Vagina (tissue), 2 donors: ENCODE results near the gene KCNH4. TPM values are rescaled to one million over a fixed set of nuclear protein-coding genes. Genes with fewer than 3 reads are reported as not detected.

ENCODE experiments used
- DNase-seq, 2 donors: peaks; one replicate each; pipeline ENCODE4 v3.0.0-alpha.2; 2017; ENCODE audit errors: extremely low spot score in 2 of 2
- H3K27ac ChIP-seq: fragments of 200-600 bp; sonication (generic); one replicate; pipeline ENCODE4 v1.5.1; 2019
- H3K27me3 ChIP-seq: fragments of 200-600 bp; sonication (generic); one replicate; pipeline ENCODE4 v1.5.1; 2019
- H3K36me3 ChIP-seq, 2 donors: fragments of 200-600 bp; sonication (generic); one replicate each; pipeline ENCODE4 v1.5.1; 2017 to 2019
- H3K4me1 ChIP-seq: fragments of 200-600 bp; sonication (generic); one replicate; pipeline ENCODE4 v1.5.1; 2019
- H3K4me3 ChIP-seq, 2 donors: fragments of 200-600 bp; sonication (generic); 1 replicate in 1 of 2; 2 replicates in 1 of 2; pipeline ENCODE4 v1.5.1; 2016 to 2019
- H3K9me3 ChIP-seq: fragments of 200-600 bp; sonication (generic); one replicate; pipeline ENCODE4 v1.5.1; 2019
- POLR2A ChIP-seq, 2 donors: fragments of 450-650 bp; IDR thresholded peaks; one replicate each; pipeline ENCODE4 v1.6.1; 2017; ENCODE audit warnings: antibody characterized with exemption in 2 of 2, mild to moderate bottlenecking in 2 of 2, moderate library complexity in 2 of 2
- POLR2AphosphoS5 ChIP-seq, 2 donors: sonication (generic); formaldehyde crosslinking; IDR thresholded peaks; one replicate each; pipeline ENCODE4 v1.9.0; 2017; ENCODE audit warnings: antibody characterized with exemption in 2 of 2, mild to moderate bottlenecking in 2 of 2, low read depth in 1 of 2; ENCODE audit not compliant: insufficient read depth in 1 of 2
- intact Hi-C: fragments of 100-400 bp; cut with DNase I; formaldehyde crosslinking; loops from one replicate; pipeline ENCODE4 v1.15.1; 2023
- total RNA-seq: library from RNA; depleted of rRNA; stranded (reverse); fragments of >200 nt; gene quantifications from one replicate; pipeline ENCODE4 v1.2.3, GENCODE V29; 2016
- TF ChIP-seq, protein P1 (sequence below), 3 experiments: fragments of 450-650 bp in 2 of 3; fragments of 200-600 bp in 1 of 3; sonication (generic) in 1 of 3; IDR thresholded peaks; one replicate each; pipeline ENCODE4 v1.5.1; 2017 to 2019; ENCODE audit warnings: antibody characterized with exemption in 3 of 3, mild to moderate bottlenecking in 2 of 3, moderate library complexity in 2 of 3

Gene KCNH4
- total RNA-seq, 1 donor from 2014 or later: not detected

DNA sequence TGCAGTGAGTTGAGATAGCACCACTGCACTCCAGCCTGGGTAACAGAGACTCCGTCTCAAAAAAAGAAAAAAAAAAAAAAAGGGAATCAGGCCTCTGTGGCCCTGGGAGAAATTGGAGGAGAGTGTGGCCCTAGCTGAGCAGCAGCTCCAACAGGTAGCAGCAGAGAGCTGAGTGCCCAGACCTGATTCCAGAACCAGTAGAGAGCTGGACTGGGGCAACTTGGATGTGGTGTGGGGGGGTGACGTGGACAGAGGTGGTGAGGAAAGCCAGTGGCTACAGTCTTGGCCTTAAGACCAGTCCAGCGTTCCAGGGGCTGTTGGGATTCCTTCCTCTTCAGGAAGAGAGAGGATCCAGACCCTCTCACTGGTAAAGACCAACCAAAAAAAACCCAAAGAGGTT is 56.7 kb downstream of the KCNH4 start:
- intact Hi-C loops: no loop called here
- TF ChIP-seq, protein P1, sequence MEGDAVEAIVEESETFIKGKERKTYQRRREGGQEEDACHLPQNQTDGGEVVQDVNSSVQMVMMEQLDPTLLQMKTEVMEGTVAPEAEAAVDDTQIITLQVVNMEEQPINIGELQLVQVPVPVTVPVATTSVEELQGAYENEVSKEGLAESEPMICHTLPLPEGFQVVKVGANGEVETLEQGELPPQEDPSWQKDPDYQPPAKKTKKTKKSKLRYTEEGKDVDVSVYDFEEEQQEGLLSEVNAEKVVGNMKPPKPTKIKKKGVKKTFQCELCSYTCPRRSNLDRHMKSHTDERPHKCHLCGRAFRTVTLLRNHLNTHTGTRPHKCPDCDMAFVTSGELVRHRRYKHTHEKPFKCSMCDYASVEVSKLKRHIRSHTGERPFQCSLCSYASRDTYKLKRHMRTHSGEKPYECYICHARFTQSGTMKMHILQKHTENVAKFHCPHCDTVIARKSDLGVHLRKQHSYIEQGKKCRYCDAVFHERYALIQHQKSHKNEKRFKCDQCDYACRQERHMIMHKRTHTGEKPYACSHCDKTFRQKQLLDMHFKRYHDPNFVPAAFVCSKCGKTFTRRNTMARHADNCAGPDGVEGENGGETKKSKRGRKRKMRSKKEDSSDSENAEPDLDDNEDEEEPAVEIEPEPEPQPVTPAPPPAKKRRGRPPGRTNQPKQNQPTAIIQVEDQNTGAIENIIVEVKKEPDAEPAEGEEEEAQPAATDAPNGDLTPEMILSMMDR (IDR thresholded peaks at IDR 0.05): no peak
- TF ChIP-seq POLR2AphosphoS5 (IDR thresholded peaks at IDR 0.05; ENCODE audit: insufficient read depth in 1 of 2, low read depth in 1 of 2): no peak
- no peak for TF ChIP-seq POLR2A (IDR thresholded peaks at IDR 0.05)
- DNase-seq: no peak
- Histone ChIP-seq H3K4me3 (no peak overlapping the region), H3K9me3 (no peaks in the 10 kb centered on the region), H3K27ac (no peak overlapping the region), H3K27me3 (no peaks in the 10 kb centered on the region), H3K4me1 (peaks cover 28% of the 10 kb centered on the region), H3K36me3 (peaks cover 0 to 41% of the 10 kb centered on the region in 2 donors)

DNA sequence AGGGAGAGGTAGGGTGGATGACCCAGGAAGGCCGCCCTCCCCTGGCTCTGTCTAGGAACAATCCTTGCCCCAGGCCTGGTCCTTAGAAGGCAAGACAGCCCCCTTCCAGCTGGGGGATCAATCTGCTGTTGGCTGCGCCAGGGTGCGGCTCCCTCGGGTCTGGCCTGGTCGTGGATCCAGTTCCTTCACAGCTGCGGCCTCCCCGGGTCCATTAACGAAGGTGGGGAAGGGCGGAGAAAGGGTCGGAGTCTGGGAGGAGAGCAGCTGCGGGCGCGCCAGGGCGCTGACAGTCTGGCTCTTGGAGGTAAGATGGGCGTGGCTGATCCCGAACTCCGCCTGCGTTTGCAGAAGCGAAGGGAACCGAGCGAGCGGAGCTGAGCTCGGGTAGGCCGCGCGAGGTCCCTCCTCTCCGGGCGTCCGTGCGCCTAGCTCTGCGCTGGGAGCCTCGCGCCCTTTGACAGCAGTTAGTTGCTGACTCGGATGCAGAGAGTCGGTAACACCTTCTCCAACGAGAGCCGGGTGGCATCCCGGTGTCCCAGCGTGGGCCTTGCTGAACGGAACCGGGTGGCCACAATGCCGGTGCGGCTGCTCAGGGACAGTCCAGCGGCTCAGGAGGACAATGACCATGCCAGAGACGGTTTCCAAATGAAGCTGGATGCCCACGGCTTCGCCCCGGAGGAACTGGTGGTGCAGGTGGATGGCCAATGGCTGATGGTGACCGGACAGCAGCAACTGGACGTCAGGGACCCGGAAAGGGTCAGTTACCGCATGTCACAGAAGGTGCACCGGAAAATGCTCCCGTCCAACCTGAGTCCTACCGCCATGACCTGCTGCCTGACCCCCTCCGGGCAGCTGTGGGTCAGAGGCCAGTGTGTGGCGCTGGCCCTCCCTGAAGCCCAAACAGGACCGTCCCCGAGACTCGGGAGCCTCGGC is 58.3 kb downstream of the KCNH4 start, which contains the start of gene HSPB9:
TSS of gene HSPB9 (plus strand) at position 434 of the 933 bp plus-strand sequence. CDS start at position 481, 47 bp downstream.
- Histone ChIP-seq H3K27ac (peak within 1 kb of the TSS; percentile 70), H3K4me3 (peak within 1 kb of the TSS in 1 of 2 donors; percentile 96), H3K36me3 (peaks cover 0 to 32% of the 10 kb centered on the region in 2 donors), H3K9me3 (no peaks in the 10 kb centered on the region), H3K4me1 (peaks cover 35% of the 10 kb centered on the region), H3K27me3 (no peaks in the 10 kb centered on the region)
- TF ChIP-seq POLR2AphosphoS5 (IDR thresholded peaks at IDR 0.05; ENCODE audit: insufficient read depth in 1 of 2, low read depth in 1 of 2): no peak
- TF ChIP-seq, protein P1 (IDR thresholded peaks at IDR 0.05): no peak
- TF ChIP-seq POLR2A (IDR thresholded peaks at IDR 0.05): no peak
- intact Hi-C loops: no loop called here
- DNase-seq: no peak

DNA sequence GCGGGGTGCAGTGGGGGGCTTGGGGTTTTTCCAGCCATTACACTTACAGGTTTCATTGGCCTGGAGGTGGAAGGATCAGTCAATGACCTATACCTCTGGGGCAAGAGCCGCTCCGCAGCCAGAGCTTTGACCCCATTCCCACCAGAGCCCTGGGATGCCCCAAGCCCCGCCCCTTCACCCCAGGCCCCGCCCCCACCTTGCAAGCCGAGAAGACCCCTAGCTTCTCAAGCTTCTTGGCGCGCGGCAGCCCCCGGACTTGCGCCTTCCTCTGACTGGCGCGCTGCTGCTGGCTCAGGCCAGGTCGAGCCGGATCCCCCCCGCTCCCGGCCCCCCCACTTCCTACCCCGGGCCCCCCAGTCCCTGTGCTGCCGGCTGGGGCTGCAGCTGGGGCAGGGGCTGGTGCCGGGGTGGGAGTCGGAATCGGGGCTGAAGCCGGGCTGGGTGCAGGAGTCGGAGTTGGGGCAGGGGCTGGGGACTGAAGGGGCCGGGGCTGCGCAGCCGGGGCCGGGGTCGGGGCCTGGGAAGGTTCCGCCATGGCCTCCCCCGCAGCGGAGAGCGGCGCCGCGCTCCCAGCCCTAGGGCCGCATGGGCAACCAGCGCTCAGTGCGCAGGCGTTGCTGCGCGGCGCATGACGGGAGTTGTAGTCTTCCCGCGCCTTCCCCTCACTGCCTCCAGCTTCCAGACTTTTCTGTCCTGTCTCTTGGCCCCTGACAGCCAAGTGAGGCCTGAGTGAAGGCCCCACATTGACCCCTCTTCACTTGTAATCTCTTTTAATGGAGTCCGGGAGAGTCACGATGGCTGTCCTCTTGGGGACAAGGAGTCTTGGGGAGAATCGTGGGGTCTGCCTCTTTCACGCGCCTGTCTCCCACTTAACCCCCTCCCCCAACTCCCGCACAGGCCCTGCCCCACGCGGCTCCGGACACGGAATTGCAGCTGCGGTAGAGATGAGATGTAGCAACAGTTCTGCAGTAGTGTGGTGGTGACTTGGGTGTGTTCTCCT is 59.9 kb downstream of the KCNH4 start, which contains the start of gene KAT2A:
TSS of gene KAT2A (minus strand) at position 598 of the 1,000 bp plus-strand sequence. CDS start at position 535, 63 bp downstream.
- no peaks in the 10 kb centered on the region for H3K27me3 ChIP-seq
- peak within 1 kb of the TSS; percentile 86 to 96 for H3K4me3 ChIP-seq
- intact Hi-C loops: no loop called here
- no peaks in the 10 kb centered on the region for H3K9me3 ChIP-seq
- peak within 1 kb of the TSS; percentile 70 for H3K27ac ChIP-seq
- H3K36me3 ChIP-seq: peaks cover 0 to 25% of the 10 kb centered on the region in 2 donors
- DNase-seq: no peak
- H3K4me1 ChIP-seq: peaks cover 35% of the 10 kb centered on the region
- TF ChIP-seq, protein P1 (IDR thresholded peaks at IDR 0.05): no peak
- TF ChIP-seq POLR2AphosphoS5 (IDR thresholded peaks at IDR 0.05; ENCODE audit: insufficient read depth in 1 of 2, low read depth in 1 of 2): peak; percentile 55 to 79

DNA sequence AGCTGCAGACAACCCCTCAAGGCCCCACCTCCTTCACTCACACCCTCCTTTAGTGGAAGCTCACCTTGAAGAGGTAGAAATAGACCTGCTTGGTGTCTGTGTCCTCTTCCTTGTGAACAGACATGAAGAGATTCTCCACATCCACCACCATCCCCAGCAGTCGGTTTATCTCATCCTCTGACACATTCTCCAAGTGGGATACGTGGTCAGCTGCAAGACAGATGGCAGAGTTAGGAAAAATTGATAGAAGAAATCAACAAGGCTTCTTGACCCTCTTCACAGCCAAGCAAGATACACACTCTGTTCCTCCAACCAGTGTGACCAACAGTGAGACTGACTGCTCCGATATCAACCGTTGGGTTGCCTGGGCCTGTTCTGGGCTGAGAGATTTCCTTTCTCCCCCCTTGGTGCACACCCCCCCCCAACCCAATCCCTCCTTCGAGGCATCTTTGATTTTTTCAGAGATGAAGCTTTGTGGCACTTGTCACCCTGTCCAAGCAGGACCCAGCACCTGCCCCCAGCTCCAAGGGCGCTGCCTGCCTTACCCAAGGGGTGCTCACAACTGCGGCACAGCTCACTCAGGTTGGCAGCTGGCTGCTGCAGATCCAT is 60.7 kb downstream of the KCNH4 start:
- Histone ChIP-seq H3K27ac (no peak overlapping the region), H3K36me3 (peaks cover 0 to 17% of the 10 kb centered on the region in 2 donors), H3K4me3 (peak overlapping the region; percentile 86 to 96), H3K27me3 (no peaks in the 10 kb centered on the region), H3K4me1 (peaks cover 35% of the 10 kb centered on the region), H3K9me3 (no peaks in the 10 kb centered on the region)
- intact Hi-C loops: no loop called here
- TF ChIP-seq POLR2AphosphoS5 (IDR thresholded peaks at IDR 0.05; ENCODE audit: insufficient read depth in 1 of 2, low read depth in 1 of 2): no peak
- no peak for DNase-seq
